Cardiac fibroblast (primary cell): ENCODE results near the gene SLC5A11.

Source experiments
- DNase-seq, 2 donors: peaks; one replicate each; pipeline versions ENCODE4 v3.0.0 to v3.0.0-alpha.2; 2010; ENCODE audit warnings: low read depth in 2 of 2
- H3K4me3 ChIP-seq, 2 donors: replicated peaks in 1 of 2; 1 replicate in 1 of 2; 2 replicates in 1 of 2; pipeline ENCODE4 v1.5.1; 2011; ENCODE audit warnings: low read depth in 2 of 2, low read length in 2 of 2, mild to moderate bottlenecking in 2 of 2, moderate library complexity in 1 of 2
- TF ChIP-seq, protein P1 (sequence below): IDR thresholded peaks from one replicate; pipeline ENCODE4 v1.5.1; 2011; ENCODE audit warnings: low read depth, mild to moderate bottlenecking, low read length, inconsistent platforms

Gene SLC5A11

GRCh38 chr16:24917891-24918290 is 72.1 kb downstream of the SLC5A11 start:
- TF ChIP-seq, protein P1, sequence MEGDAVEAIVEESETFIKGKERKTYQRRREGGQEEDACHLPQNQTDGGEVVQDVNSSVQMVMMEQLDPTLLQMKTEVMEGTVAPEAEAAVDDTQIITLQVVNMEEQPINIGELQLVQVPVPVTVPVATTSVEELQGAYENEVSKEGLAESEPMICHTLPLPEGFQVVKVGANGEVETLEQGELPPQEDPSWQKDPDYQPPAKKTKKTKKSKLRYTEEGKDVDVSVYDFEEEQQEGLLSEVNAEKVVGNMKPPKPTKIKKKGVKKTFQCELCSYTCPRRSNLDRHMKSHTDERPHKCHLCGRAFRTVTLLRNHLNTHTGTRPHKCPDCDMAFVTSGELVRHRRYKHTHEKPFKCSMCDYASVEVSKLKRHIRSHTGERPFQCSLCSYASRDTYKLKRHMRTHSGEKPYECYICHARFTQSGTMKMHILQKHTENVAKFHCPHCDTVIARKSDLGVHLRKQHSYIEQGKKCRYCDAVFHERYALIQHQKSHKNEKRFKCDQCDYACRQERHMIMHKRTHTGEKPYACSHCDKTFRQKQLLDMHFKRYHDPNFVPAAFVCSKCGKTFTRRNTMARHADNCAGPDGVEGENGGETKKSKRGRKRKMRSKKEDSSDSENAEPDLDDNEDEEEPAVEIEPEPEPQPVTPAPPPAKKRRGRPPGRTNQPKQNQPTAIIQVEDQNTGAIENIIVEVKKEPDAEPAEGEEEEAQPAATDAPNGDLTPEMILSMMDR: no peak
- H3K4me3 ChIP-seq: no peak overlapping the region
- no peak for DNase-seq

DNA sequence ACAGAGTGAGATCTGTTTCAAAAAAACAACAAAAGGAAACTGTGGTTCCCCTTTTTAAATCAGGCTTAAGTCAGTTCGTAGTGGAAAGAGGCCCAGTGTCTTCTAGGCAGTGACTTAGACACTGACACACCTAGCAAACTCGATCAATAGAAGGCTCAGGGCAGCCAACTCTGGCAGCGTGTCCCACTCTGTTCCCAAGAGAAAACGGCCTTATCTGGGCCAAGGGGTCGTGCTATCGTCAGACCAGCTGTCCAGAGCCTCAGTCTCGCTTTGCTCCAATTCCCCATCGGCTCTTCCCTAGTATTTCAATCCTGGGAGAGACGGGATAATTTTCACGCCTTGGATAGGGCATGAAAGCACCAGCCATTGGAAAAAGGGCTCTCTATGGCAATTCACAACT is 72.9 kb downstream of the SLC5A11 start:
- no peak for DNase-seq
- H3K4me3 ChIP-seq: no peak overlapping the region
- TF ChIP-seq, protein P1: no peak

GRCh38 chr16:24919536-24919935 is 73.8 kb downstream of the SLC5A11 start:
- no peak overlapping the region for H3K4me3 ChIP-seq
- DNase-seq: no peak
- TF ChIP-seq, protein P1: no peak

DNA sequence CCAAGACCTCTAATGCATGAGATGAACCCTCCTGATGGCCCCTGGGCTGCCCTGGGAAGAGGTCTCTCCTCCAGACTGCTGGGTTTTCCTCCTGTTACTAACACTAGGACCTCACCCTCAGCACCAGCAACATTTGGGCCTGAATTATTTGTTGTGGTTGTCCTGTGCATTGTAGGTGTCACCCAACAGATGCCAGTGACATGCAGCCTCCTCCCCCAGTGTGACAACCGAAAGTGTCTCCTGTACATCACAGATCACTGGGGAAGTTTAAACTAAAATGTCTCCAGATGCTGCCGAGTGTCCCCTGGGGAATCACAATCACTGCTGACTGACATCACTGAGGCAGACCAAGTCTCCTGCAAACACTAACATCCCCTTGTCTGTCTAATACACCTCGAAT is 74.8 kb downstream of the SLC5A11 start:
- no peak overlapping the region for H3K4me3 ChIP-seq
- DNase-seq: no peak
- TF ChIP-seq, protein P1: no peak

- DNase-seq: no peak
- H3K4me3 ChIP-seq: no peak overlapping the region
- TF ChIP-seq, protein P1: no peak
Observed at GRCh38 chr16:24921229-24921628, 75.5 kb downstream of the SLC5A11 start.

GRCh38 chr16:24925163-24925562 is 79.4 kb downstream of the SLC5A11 start:
- no peak overlapping the region for H3K4me3 ChIP-seq
- DNase-seq: no peak
- TF ChIP-seq, protein P1: no peak

- TF ChIP-seq, protein P1: no peak
- H3K4me3 ChIP-seq: no peak overlapping the region
- no peak for DNase-seq
Observed at GRCh38 chr16:24929409-24929808, 83.6 kb downstream of the SLC5A11 start.
